A549 (cell line): ENCODE data around the gene IL17B. TPM values are rescaled to one million over a fixed set of nuclear protein-coding genes. Genes with fewer than 3 reads are reported as not detected.

Experiments used
- ATAC-seq, 2 experiments: fragments of 200-7000 bp in 1 of 2; fragments of >200 bp in 1 of 2; cut with Nextera tagmentation in 1 of 2; cut with Tn5 transposase in 1 of 2; 3 replicates each; pipeline versions ENCODE4 v1.8.0 to v1.9.1; 2018 to 2020; ENCODE audit warnings: mild to moderate bottlenecking in 1 of 2, moderate library complexity in 1 of 2
- CTCF ChIA-PET: fragments of 300-600 bp; sonication (Branson Sonifier 250); formaldehyde crosslinking; extraction: SDS; loops from one replicate; lab custom pipeline; 2021; ENCODE audit warnings: antibody characterized with exemption, inconsistent platforms; lab: Yijun Ruan, JAX
- POLR2A ChIA-PET: fragments of 350-600 bp; formaldehyde crosslinking; extraction: SDS; loops from one replicate; lab custom pipeline; 2021; ENCODE audit warnings: antibody characterized with exemption, inconsistent platforms; lab: Yijun Ruan, JAX
- DNase-seq, 2 experiments: peaks; one replicate each; pipeline versions ENCODE4 v3.0.0 to v3.0.0-alpha.2; 2011 to 2016; ENCODE audit warnings: low read depth in 1 of 2, low spot score in 1 of 2
- FAIRE-seq: peaks from 2 replicates; lab custom pipeline; 2011; peaks lifted over from hg19 to GRCh38; lab: Jason Lieb, UNC
- H3K27ac ChIP-seq, 2 experiments: fragments of >200 bp; sonication (Bioruptor Twin); formaldehyde crosslinking; 3 replicates each; pipeline ENCODE4 v1.5.1; 2016 to 2017
- H3K4me1 ChIP-seq: fragments of >200 bp; sonication (Bioruptor Twin); formaldehyde crosslinking; 3 replicates; pipeline ENCODE4 v1.6.1; 2016
- H3K4me2 ChIP-seq: fragments of >200 bp; sonication (Bioruptor Twin); formaldehyde crosslinking; 3 replicates; pipeline ENCODE4 v1.6.1; 2016
- H3K4me3 ChIP-seq: fragments of >200 bp; sonication (Bioruptor Twin); formaldehyde crosslinking; 3 replicates; pipeline ENCODE4 v1.5.1; 2016
- H3K9me3 ChIP-seq: fragments of >200 bp; sonication (Bioruptor Twin); formaldehyde crosslinking; 3 replicates; pipeline ENCODE4 v1.6.1; 2016
- BCL3 ChIP-seq: fragments of >200 bp; sonication (Bioruptor Twin); formaldehyde crosslinking; IDR thresholded peaks from 3 replicates; pipeline ENCODE4 v1.6.1; 2016
- BHLHE40 ChIP-seq: IDR thresholded peaks from 2 replicates; pipeline ENCODE4 v1.6.1; 2012; ENCODE audit warnings: low read depth, low read length, inconsistent platforms
- CBX2 ChIP-seq: fragments of 200-600 bp; sonication (generic); IDR thresholded peaks from 2 replicates; pipeline ENCODE4 v1.6.1; 2016; ENCODE audit warnings: low read depth, mild to moderate bottlenecking, borderline replicate concordance
- CHD2 ChIP-seq: fragments of 150-350 bp; IDR thresholded peaks from 2 replicates; pipeline ENCODE4 v1.6.1; 2014; ENCODE audit warnings: low read length; ENCODE audit not compliant: partially characterized antibody
- CHD4 ChIP-seq: fragments of 200-600 bp; sonication (generic); IDR thresholded peaks from 2 replicates; pipeline ENCODE4 v1.6.1; 2016; ENCODE audit warnings: antibody characterized with exemption, mild to moderate bottlenecking, borderline replicate concordance
- EHF ChIP-seq: fragments of 250-450 bp; sonication (Bioruptor Pico); IDR thresholded peaks from 2 replicates; pipeline ENCODE4 v1.5.0; 2020; ENCODE audit warnings: mild to moderate bottlenecking
- FOSL2 ChIP-seq, 2 experiments: fragments of 450-650 bp in 1 of 2; fragments of >200 bp in 1 of 2; sonication (Bioruptor Twin) in 1 of 2; formaldehyde crosslinking; IDR thresholded peaks; 2 replicates each; pipeline versions ENCODE4 v1.5.0 to v1.6.1; 2016 to 2020; ENCODE audit warnings: mild to moderate bottlenecking in 1 of 2, moderate library complexity in 1 of 2
- HES2 ChIP-seq: fragments of >200 bp; sonication (Bioruptor Twin); formaldehyde crosslinking; IDR thresholded peaks from 2 replicates; pipeline ENCODE4 v1.6.1; 2016
- HMGXB4 ChIP-seq: fragments of 250-450 bp; sonication (Bioruptor Pico); IDR thresholded peaks from 2 replicates; pipeline ENCODE4 v1.5.0; 2021; ENCODE audit warnings: mild to moderate bottlenecking, moderate library complexity, borderline replicate concordance
- HOXB13 ChIP-seq: fragments of 250-450 bp; sonication (Bioruptor Pico); IDR thresholded peaks from 2 replicates; pipeline ENCODE4 v1.5.0; 2020; ENCODE audit warnings: low read depth, mild to moderate bottlenecking, moderate library complexity
- JUN ChIP-seq, 2 experiments: fragments of >200 bp; sonication (Bioruptor Twin); formaldehyde crosslinking; IDR thresholded peaks; 2 replicates in 1 of 2; 3 replicates in 1 of 2; pipeline ENCODE4 v1.6.1; 2016 to 2017
- JUNB ChIP-seq: fragments of >200 bp; sonication (Bioruptor Twin); formaldehyde crosslinking; IDR thresholded peaks from 2 replicates; pipeline ENCODE4 v1.6.1; 2016
- KDM5A ChIP-seq: fragments of 200-600 bp; sonication (generic); IDR thresholded peaks from 2 replicates; pipeline ENCODE4 v1.6.1; 2016; ENCODE audit warnings: antibody characterized with exemption, mild to moderate bottlenecking
- MAZ ChIP-seq: fragments of 150-350 bp; IDR thresholded peaks from 2 replicates; pipeline ENCODE4 v1.6.1; 2014; ENCODE audit warnings: antibody characterized with exemption, low read depth, low read length, borderline replicate concordance
- MYC ChIP-seq: IDR thresholded peaks from 2 replicates; pipeline ENCODE4 v1.6.1; 2012; ENCODE audit warnings: mild to moderate bottlenecking, inconsistent platforms, low read length, improper control_type of control experiment, borderline replicate concordance
- NFE2L2 ChIP-seq: fragments of 150-350 bp; conservative IDR thresholded peaks from 2 replicates; pipeline ENCODE4 v1.6.1; 2014; ENCODE audit warnings: low read length
- RCOR1 ChIP-seq: fragments of 150-350 bp; IDR thresholded peaks from 2 replicates; pipeline ENCODE4 v1.6.1; 2014; ENCODE audit warnings: antibody characterized with exemption, low read length, low read depth
- SREBF2 ChIP-seq: fragments of 450-650 bp; IDR thresholded peaks from 2 replicates; pipeline ENCODE4 v1.6.1; 2014; ENCODE audit warnings: mild to moderate bottlenecking, moderate library complexity
- TP53 ChIP-seq: fragments of 250-450 bp; sonication (Bioruptor Pico); IDR thresholded peaks from 2 replicates; pipeline ENCODE4 v1.5.0; 2021; ENCODE audit warnings: mild to moderate bottlenecking, moderate library complexity
- ZC3H11A ChIP-seq: fragments of 450-650 bp; IDR thresholded peaks from 2 replicates; pipeline ENCODE4 v1.6.1; 2014; ENCODE audit warnings: antibody characterized with exemption, mild to moderate bottlenecking
- ZNF302 ChIP-seq: fragments of 250-450 bp; sonication (Bioruptor Pico); IDR thresholded peaks from 2 replicates; pipeline ENCODE4 v1.9.0; 2021; ENCODE audit warnings: inconsistent platforms, mild to moderate bottlenecking, moderate library complexity
- WGBS: methylation state at CpG from one replicate; pipeline ENCODE4 v1.1.6; 2017; ENCODE audit errors: missing lambda C conversion rate; 5-methylcytosine and 5-hydroxymethylcytosine counted together
- polyA plus RNA-seq, 4 experiments: library from polyadenylated mRNA; depleted of rRNA in 3 of 4; stranded (reverse); fragments of >200 nt; fragmentation: RNase III in 1 of 4; extraction: RNeasy Plus Mini Kit Qiagen cat#74134 plus additional on column Dnase treatment in 1 of 4; gene quantifications; 2 replicates in 3 of 4; 3 replicates in 1 of 4; pipeline ENCODE4 v1.2.3, GENCODE V29; 2011 to 2017
- TF ChIP-seq, protein P1 (sequence below): fragments of 150-350 bp; IDR thresholded peaks from 2 replicates; pipeline ENCODE4 v1.6.1; 2014; ENCODE audit warnings: low read depth, mild to moderate bottlenecking, low read length

The IL17B gene
- polyA plus RNA-seq, 2 of the 4 experiments (the other 2 are of a cell fraction): 0.23 TPM; not detected in 1

GRCh38 chr5:149389552-149390495, 10.7 kb upstream of the IL17B start:
- Histone ChIP-seq H3K4me3 (no peak overlapping the region), H3K4me1 (no peaks in the 10 kb centered on the region; the same call in 2 of the 3 replicates), H3K4me2 (no peak overlapping the region), H3K9me3 (no peaks in the 10 kb centered on the region)
- POLR2A ChIA-PET: no interaction called here
- no peak for ATAC-seq
- 47% methylated on average over 11 of the region's 11 CpGs for WGBS
- TF ChIP-seq ZC3H11A (no peak), JUNB (no peak), CHD4 (no peak), BCL3 (no peak), FOSL2 (IDR thresholded peaks at IDR 0.05) (no peak), FOSL2 (CRISPR knock-in tag; IDR thresholded peaks at IDR 0.05) (no peak), CHD2 (no peak), JUN (IDR thresholded peaks at IDR 0.05) (no peak), HOXB13 (CRISPR knock-in tag) (no peak), BHLHE40 (no peak)
- TF ChIP-seq, all 56 proteins: peak for 0
- no peak for DNase-seq
- no peak for FAIRE-seq
- H3K27ac ChIP-seq: no peak overlapping the region
- CTCF ChIA-PET: interaction anchor here (0.9 to 44.9 kb wide), 5 partner anchors 8 to 175 kb away, joined by 3 to 1709 read pairs (median 71); partner anchors contain the start of gene IL17B

DNA sequence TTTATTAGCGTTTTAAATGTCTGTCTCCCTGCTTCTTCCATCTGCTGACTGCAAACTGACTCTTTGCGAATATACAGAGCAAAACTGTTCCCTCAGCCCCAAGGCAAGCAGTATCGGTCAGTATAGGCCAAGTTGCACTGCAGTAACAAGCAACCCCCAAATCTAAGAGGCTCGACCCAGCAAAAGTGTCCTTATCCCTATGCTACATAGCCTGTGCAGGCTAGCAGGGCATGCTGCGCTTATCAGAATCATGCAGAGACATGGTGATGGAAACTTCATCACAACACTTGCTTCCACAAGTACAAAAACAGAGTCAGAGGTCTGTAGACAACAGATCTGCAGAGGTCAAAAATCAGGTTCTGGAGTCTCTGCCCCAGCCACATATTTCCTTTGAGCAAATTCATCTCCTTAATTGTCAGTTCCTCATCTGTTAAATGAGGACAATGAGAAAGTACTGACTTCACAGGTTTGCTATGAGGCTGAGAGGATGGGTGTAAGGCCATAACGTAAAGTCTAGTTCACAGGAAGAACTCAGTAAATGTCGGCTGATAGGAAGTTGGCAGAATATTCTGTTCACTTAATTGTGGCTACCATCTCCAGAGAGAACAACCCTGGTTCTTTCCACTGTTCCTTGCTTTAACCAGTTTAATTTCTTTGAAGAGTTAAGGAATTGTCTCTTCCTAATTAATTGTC, 9.6 kb upstream of the IL17B start:
- ChIA-PET CTCF (interaction anchor here (1.2 to 44.9 kb wide), 3 partner anchors 20 to 35 kb away, joined by 3 to 1709 read pairs (median 232); no protein-coding TSS in a partner anchor), POLR2A (no interaction called here)
- Histone ChIP-seq H3K4me2 (no peak overlapping the region), H3K4me1 (no peaks in the 10 kb centered on the region; the same call in 2 of the 3 replicates), H3K27ac (no peak overlapping the region), H3K9me3 (no peaks in the 10 kb centered on the region), H3K4me3 (no peak overlapping the region)
- FAIRE-seq: no peak
- 62% methylated on average over 7 of the region's 7 CpGs for WGBS
- no peak for ATAC-seq
- DNase-seq: no peak
- TF ChIP-seq CBX2 (no peak), NFE2L2 (no peak), KDM5A (no peak), HOXB13 (CRISPR knock-in tag) (no peak), SREBF2 (no peak), EHF (CRISPR knock-in tag) (no peak), JUN (IDR thresholded peaks at IDR 0.05) (no peak), MYC (no peak), BCL3 (no peak), HMGXB4 (CRISPR knock-in tag) (no peak), TP53 (no peak), CHD4 (no peak), CHD2 (no peak), ZNF302 (CRISPR knock-in tag) (no peak), HES2 (no peak), MAZ (no peak), RCOR1 (no peak)
- TF ChIP-seq, protein P1, sequence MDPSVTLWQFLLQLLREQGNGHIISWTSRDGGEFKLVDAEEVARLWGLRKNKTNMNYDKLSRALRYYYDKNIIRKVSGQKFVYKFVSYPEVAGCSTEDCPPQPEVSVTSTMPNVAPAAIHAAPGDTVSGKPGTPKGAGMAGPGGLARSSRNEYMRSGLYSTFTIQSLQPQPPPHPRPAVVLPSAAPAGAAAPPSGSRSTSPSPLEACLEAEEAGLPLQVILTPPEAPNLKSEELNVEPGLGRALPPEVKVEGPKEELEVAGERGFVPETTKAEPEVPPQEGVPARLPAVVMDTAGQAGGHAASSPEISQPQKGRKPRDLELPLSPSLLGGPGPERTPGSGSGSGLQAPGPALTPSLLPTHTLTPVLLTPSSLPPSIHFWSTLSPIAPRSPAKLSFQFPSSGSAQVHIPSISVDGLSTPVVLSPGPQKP: no peak
